Neural progenitor cell (in vitro differentiated cells): ENCODE results near the gene CDC16.

Experiments
- EZH2 ChIP-seq: fragments of 200-600 bp; sonication (generic); IDR thresholded peaks from 2 replicates; pipeline ENCODE4 v1.6.1; 2017; ENCODE audit warnings: antibody characterized with exemption, mild to moderate bottlenecking, moderate library complexity
- TF ChIP-seq, protein P1 (sequence below): fragments of 200-600 bp; sonication (generic); IDR thresholded peaks from 2 replicates; pipeline ENCODE4 v1.5.1; 2017; ENCODE audit warnings: antibody characterized with exemption, mild to moderate bottlenecking

- TF ChIP-seq, protein P1, sequence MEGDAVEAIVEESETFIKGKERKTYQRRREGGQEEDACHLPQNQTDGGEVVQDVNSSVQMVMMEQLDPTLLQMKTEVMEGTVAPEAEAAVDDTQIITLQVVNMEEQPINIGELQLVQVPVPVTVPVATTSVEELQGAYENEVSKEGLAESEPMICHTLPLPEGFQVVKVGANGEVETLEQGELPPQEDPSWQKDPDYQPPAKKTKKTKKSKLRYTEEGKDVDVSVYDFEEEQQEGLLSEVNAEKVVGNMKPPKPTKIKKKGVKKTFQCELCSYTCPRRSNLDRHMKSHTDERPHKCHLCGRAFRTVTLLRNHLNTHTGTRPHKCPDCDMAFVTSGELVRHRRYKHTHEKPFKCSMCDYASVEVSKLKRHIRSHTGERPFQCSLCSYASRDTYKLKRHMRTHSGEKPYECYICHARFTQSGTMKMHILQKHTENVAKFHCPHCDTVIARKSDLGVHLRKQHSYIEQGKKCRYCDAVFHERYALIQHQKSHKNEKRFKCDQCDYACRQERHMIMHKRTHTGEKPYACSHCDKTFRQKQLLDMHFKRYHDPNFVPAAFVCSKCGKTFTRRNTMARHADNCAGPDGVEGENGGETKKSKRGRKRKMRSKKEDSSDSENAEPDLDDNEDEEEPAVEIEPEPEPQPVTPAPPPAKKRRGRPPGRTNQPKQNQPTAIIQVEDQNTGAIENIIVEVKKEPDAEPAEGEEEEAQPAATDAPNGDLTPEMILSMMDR: no peak
- TF ChIP-seq EZH2: no peak
These were observed 33.9 kb downstream of the CDC16 start for GRCh38 chr13:114268344-114269280.
